Neural cell (in vitro differentiated cells): ENCODE data around the gene CACNA1A. TPM values are rescaled to one million over a fixed set of nuclear protein-coding genes. Genes with fewer than 3 reads are reported as not detected.

Experiments used
- H2AFZ ChIP-seq: fragments of 200-600, 300-800 bp; sonication (generic), shearing (Covaris generic); 2 replicates; pipeline ENCODE4 v1.6.0; 2014; ENCODE audit warnings: low read depth, mild to moderate bottlenecking, antibody characterized with exemption, low read length, moderate library complexity
- H3F3A ChIP-seq: fragments of 200-600 bp; shearing (Covaris generic); 2 replicates; pipeline ENCODE4 v1.6.1; 2016; ENCODE audit warnings: mild to moderate bottlenecking, moderate library complexity, mixed read lengths, antibody characterized with exemption, low read length; ENCODE audit not compliant: insufficient read depth, poor library complexity, severe bottlenecking
- H3K27ac ChIP-seq: fragments of 200-600, 300-800 bp; sonication (generic), shearing (Covaris generic); 2 replicates; pipeline ENCODE4 v1.5.1; 2014; ENCODE audit warnings: mild to moderate bottlenecking, low read length, moderate library complexity
- H3K27me3 ChIP-seq: fragments of 300-800, 200-600 bp; sonication (generic), shearing (Covaris generic); 2 replicates; pipeline ENCODE4 v1.6.0; 2014; ENCODE audit warnings: mild to moderate bottlenecking, low read depth, low read length, moderate library complexity; ENCODE audit not compliant: insufficient read depth
- H3K36me3 ChIP-seq: fragments of 300-800, 200-600 bp; sonication (generic), shearing (Covaris generic); 2 replicates; pipeline ENCODE4 v1.5.1; 2014; ENCODE audit warnings: mild to moderate bottlenecking, antibody characterized with exemption, low read length, moderate library complexity; ENCODE audit not compliant: insufficient read depth
- H3K4me2 ChIP-seq: fragments of 300-800, 200-600 bp; sonication (generic), shearing (Covaris generic); 2 replicates; pipeline ENCODE4 v1.6.0; 2014; ENCODE audit warnings: mild to moderate bottlenecking, low read length
- H3K4me3 ChIP-seq: fragments of 300-800, 200-600 bp; sonication (generic), shearing (Covaris generic); 2 replicates; pipeline ENCODE4 v1.5.1; 2014; ENCODE audit warnings: mild to moderate bottlenecking, low read length, moderate library complexity
- H3K79me2 ChIP-seq: fragments of 200-600 bp; shearing (Covaris generic); replicated peaks from 2 replicates; pipeline ENCODE4 v1.6.0; 2014; ENCODE audit warnings: mild to moderate bottlenecking, low read length, moderate library complexity; ENCODE audit not compliant: insufficient read depth
- H3K9ac ChIP-seq: fragments of 300-800, 200-600 bp; sonication (generic), shearing (Covaris generic); 2 replicates; pipeline ENCODE4 v1.6.1; 2016; ENCODE audit warnings: mild to moderate bottlenecking, low read length, mixed read lengths
- H3K9me2 ChIP-seq: fragments of 200-600 bp; shearing (Covaris generic); 2 replicates; pipeline ENCODE4 v1.6.1; 2016; ENCODE audit warnings: mild to moderate bottlenecking, low read length, mixed read lengths; ENCODE audit not compliant: insufficient read depth
- H3K9me3 ChIP-seq: fragments of 200-600, 300-800 bp; sonication (generic), shearing (Covaris generic); 2 replicates; pipeline ENCODE4 v1.6.1; 2016; ENCODE audit warnings: mild to moderate bottlenecking, mixed run types, low read length, moderate library complexity, mixed read lengths
- H4K20me1 ChIP-seq: fragments of 200-600 bp; shearing (Covaris generic); 2 replicates; pipeline ENCODE4 v1.6.1; 2016; ENCODE audit warnings: mild to moderate bottlenecking, mixed run types; ENCODE audit not compliant: insufficient read depth
- CTCF ChIP-seq: fragments of 450-650 bp; IDR thresholded peaks from 2 replicates; pipeline ENCODE4 v1.5.1; 2014; ENCODE audit warnings: antibody characterized with exemption, mild to moderate bottlenecking, moderate library complexity; ENCODE audit not compliant: poor library complexity, severe bottlenecking
- EP300 ChIP-seq: fragments of 450-650 bp; conservative IDR thresholded peaks from 2 replicates; pipeline ENCODE4 v1.6.1; 2014; ENCODE audit warnings: antibody characterized with exemption, mild to moderate bottlenecking, moderate library complexity; ENCODE audit not compliant: poor library complexity, severe bottlenecking
- EZH2 ChIP-seq: fragments of 200-600, 300-800 bp; shearing (Covaris generic), sonication (generic); IDR thresholded peaks from 2 replicates; pipeline ENCODE4 v1.6.1; 2014; ENCODE audit warnings: antibody characterized with exemption, low read length, borderline replicate concordance, mild to moderate bottlenecking; ENCODE audit not compliant: insufficient read depth, poor library complexity, severe bottlenecking
- MXI1 ChIP-seq: fragments of 450-650 bp; conservative IDR thresholded peaks from 2 replicates; pipeline ENCODE4 v1.6.1; 2014; ENCODE audit warnings: antibody characterized with exemption, mild to moderate bottlenecking; ENCODE audit not compliant: poor library complexity, severe bottlenecking
- POLR2AphosphoS5 ChIP-seq: IDR thresholded peaks from 2 replicates; pipeline ENCODE4 v1.6.1; 2012
- RAD21 ChIP-seq: fragments of 450-650 bp; conservative IDR thresholded peaks from 2 replicates; pipeline ENCODE4 v1.6.1; 2014; ENCODE audit warnings: antibody characterized with exemption, mild to moderate bottlenecking, moderate library complexity
- REST ChIP-seq: IDR thresholded peaks from 2 replicates; pipeline ENCODE4 v1.6.1; 2012; ENCODE audit warnings: borderline replicate concordance
- SMC3 ChIP-seq: fragments of 450-650 bp; conservative IDR thresholded peaks from 2 replicates; pipeline ENCODE4 v1.6.1; 2014; ENCODE audit warnings: antibody characterized with exemption, mild to moderate bottlenecking, moderate library complexity; ENCODE audit not compliant: poor library complexity
- TAF1 ChIP-seq: IDR thresholded peaks from 2 replicates; pipeline ENCODE4 v1.6.1; 2012; ENCODE audit warnings: low read depth
- polyA plus RNA-seq: library from polyadenylated mRNA; depleted of rRNA; stranded (reverse); fragments of >200 nt; gene quantifications from 2 replicates; pipeline ENCODE4 v1.2.3, GENCODE V29; 2014

Gene CACNA1A
- polyA plus RNA-seq, 1 donor from 2014 or later = 6.9 TPM

GRCh38 chr19:13396250-13397080, 109.8 kb downstream of the CACNA1A start:
- no peak overlapping the region for H3K4me2 ChIP-seq
- H3K79me2 ChIP-seq = no peaks in the 10 kb centered on the region
- no peaks in the 10 kb centered on the region for H3F3A ChIP-seq
- no peaks in the 10 kb centered on the region for H3K9me2 ChIP-seq
- H3K9ac ChIP-seq = no peak overlapping the region
- H3K36me3 ChIP-seq = no peaks in the 10 kb centered on the region
- no peak for TF ChIP-seq CTCF
- no peak for TF ChIP-seq EZH2
- no peak for TF ChIP-seq RAD21
- no peak for TF ChIP-seq TAF1
- TF ChIP-seq REST = no peak
- TF ChIP-seq POLR2AphosphoS5 = no peak
- no peak for TF ChIP-seq SMC3
- no peak for TF ChIP-seq EP300
- no peak overlapping the region for H3K27ac ChIP-seq
- no peak overlapping the region for H3K4me3 ChIP-seq
- no peaks in the 10 kb centered on the region for H3K9me3 ChIP-seq
- H2AFZ ChIP-seq = no peak overlapping the region
- H3K27me3 ChIP-seq = no peaks in the 10 kb centered on the region
- no peaks in the 10 kb centered on the region for H4K20me1 ChIP-seq

- no peaks in the 10 kb centered on the region for H4K20me1 ChIP-seq
- no peak overlapping the region for H3K9ac ChIP-seq
- no peak overlapping the region for H2AFZ ChIP-seq
- no peak overlapping the region for H3K4me2 ChIP-seq
- no peaks in the 10 kb centered on the region for H3K79me2 ChIP-seq
- no peaks in the 10 kb centered on the region for H3K27me3 ChIP-seq
- no peaks in the 10 kb centered on the region for H3K9me3 ChIP-seq
- no peak for TF ChIP-seq CTCF
- TF ChIP-seq REST = no peak
- TF ChIP-seq RAD21 = no peak
- TF ChIP-seq MXI1 = no peak
- TF ChIP-seq POLR2AphosphoS5 = no peak
- no peak for TF ChIP-seq EP300
- TF ChIP-seq SMC3 = no peak
- no peak for TF ChIP-seq EZH2
- TF ChIP-seq TAF1 = no peak
- H3K27ac ChIP-seq = no peak overlapping the region
- H3K4me3 ChIP-seq = no peak overlapping the region
- no peaks in the 10 kb centered on the region for H3K36me3 ChIP-seq
- no peaks in the 10 kb centered on the region for H3K9me2 ChIP-seq
- no peaks in the 10 kb centered on the region for H3F3A ChIP-seq
Measured at GRCh38 chr19:13382633-13382938, 123.7 kb downstream of the CACNA1A start.
